ENCODE results near the gene FHOD3.

Gene FHOD3

GRCh38 chr18:36769611-36770314, 472.2 kb downstream of the FHOD3 start (continued):
- TF ChIP-seq, protein P1, sequence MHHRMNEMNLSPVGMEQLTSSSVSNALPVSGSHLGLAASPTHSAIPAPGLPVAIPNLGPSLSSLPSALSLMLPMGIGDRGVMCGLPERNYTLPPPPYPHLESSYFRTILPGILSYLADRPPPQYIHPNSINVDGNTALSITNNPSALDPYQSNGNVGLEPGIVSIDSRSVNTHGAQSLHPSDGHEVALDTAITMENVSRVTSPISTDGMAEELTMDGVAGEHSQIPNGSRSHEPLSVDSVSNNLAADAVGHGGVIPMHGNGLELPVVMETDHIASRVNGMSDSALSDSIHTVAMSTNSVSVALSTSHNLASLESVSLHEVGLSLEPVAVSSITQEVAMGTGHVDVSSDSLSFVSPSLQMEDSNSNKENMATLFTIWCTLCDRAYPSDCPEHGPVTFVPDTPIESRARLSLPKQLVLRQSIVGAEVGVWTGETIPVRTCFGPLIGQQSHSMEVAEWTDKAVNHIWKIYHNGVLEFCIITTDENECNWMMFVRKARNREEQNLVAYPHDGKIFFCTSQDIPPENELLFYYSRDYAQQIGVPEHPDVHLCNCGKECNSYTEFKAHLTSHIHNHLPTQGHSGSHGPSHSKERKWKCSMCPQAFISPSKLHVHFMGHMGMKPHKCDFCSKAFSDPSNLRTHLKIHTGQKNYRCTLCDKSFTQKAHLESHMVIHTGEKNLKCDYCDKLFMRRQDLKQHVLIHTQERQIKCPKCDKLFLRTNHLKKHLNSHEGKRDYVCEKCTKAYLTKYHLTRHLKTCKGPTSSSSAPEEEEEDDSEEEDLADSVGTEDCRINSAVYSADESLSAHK (tag by site-specific recombination; IDR thresholded peaks at IDR 0.05) = no peak

GRCh38 chr18:36770315-36770946, 472.9 kb downstream of the FHOD3 start:
- TF ChIP-seq ZNF785 (tag by site-specific recombination; IDR thresholded peaks at IDR 0.05) (no peak), ZNF280D (tag by site-specific recombination; IDR thresholded peaks at IDR 0.05) (no peak), ZNF248 (tag by site-specific recombination; IDR thresholded peaks at IDR 0.05) (no peak), ZBTB17 (tag by site-specific recombination; IDR thresholded peaks at IDR 0.05) (no peak)
- no peak overlapping the region for H3K4me3 ChIP-seq (ENCODE audit: low read depth, low read length)
- CTCF ChIA-PET = interaction anchor here (1.1 to 2.1 kb wide), 3 partner anchors 13 to 68 kb away, joined by 3 to 6 read pairs (median 4); no protein-coding TSS in a partner anchor

GRCh38 chr18:36771245-36771644, 473.7 kb downstream of the FHOD3 start:
- H3K4me1 ChIP-seq (ENCODE audit: control insufficient read depth, insufficient read depth, low read length) = no peaks in the 10 kb centered on the region
- no peak overlapping the region for H3K4me3 ChIP-seq (ENCODE audit: low read depth, low read length)
- ChIA-PET CTCF (interaction anchor here (0.7 to 1.1 kb wide), 3 partner anchors 38 to 69 kb away, joined by 3 to 4 read pairs (median 3); no protein-coding TSS in a partner anchor), POLR2A (no interaction called here)
- peaks cover 0 to 4% of the 10 kb centered on the region in 2 experiments; a peak in 1 of 3 replicates for H3K36me3 ChIP-seq (ENCODE audit: control insufficient read depth in 2 of 2, insufficient read depth in 1 of 2, low read length in 2 of 2)
- no peaks in the 10 kb centered on the region for H3K9me3 ChIP-seq (ENCODE audit: control insufficient read depth, insufficient read depth, low read depth, low read length)
- no peak overlapping the region for H3K27ac ChIP-seq (ENCODE audit: extremely low read depth, low read depth, low read length)
- no peak for TF ChIP-seq ZNF837 (tag by site-specific recombination; IDR thresholded peaks at IDR 0.05)
- no peak for TF ChIP-seq ZNF169 (tag by site-specific recombination; IDR thresholded peaks at IDR 0.05)
- no peak for TF ChIP-seq ZNF561 (tag by site-specific recombination; IDR thresholded peaks at IDR 0.05; ENCODE audit: borderline replicate concordance)
- no peak for TF ChIP-seq IKZF3 (tag by site-specific recombination; IDR thresholded peaks at IDR 0.05)
- TF ChIP-seq ZNF423 (tag by site-specific recombination; IDR thresholded peaks at IDR 0.05) = no peak
- no peak for TF ChIP-seq ZNF768 (tag by site-specific recombination; IDR thresholded peaks at IDR 0.05)
- no peak for TF ChIP-seq ZNF792 (tag by site-specific recombination; IDR thresholded peaks at IDR 0.05)
- no peak for TF ChIP-seq ZSCAN23 (tag by site-specific recombination; IDR thresholded peaks at IDR 0.05)
- TF ChIP-seq ZNF24 (tag by site-specific recombination; IDR thresholded peaks at IDR 0.05) = no peak
- TF ChIP-seq ZNF624 (tag by site-specific recombination; IDR thresholded peaks at IDR 0.05) = no peak
- TF ChIP-seq ZNF426 (tag by site-specific recombination; IDR thresholded peaks at IDR 0.05) = no peak
- TF ChIP-seq ZNF214 (tag by site-specific recombination; IDR thresholded peaks at IDR 0.05; ENCODE audit: borderline replicate concordance) = no peak
- no peak for TF ChIP-seq ZNF777 (tag by site-specific recombination; IDR thresholded peaks at IDR 0.05; ENCODE audit: borderline replicate concordance)
- TF ChIP-seq, protein P2, sequence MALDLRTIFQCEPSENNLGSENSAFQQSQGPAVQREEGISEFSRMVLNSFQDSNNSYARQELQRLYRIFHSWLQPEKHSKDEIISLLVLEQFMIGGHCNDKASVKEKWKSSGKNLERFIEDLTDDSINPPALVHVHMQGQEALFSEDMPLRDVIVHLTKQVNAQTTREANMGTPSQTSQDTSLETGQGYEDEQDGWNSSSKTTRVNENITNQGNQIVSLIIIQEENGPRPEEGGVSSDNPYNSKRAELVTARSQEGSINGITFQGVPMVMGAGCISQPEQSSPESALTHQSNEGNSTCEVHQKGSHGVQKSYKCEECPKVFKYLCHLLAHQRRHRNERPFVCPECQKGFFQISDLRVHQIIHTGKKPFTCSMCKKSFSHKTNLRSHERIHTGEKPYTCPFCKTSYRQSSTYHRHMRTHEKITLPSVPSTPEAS (tag by site-specific recombination; IDR thresholded peaks at IDR 0.05) = no peak
- TF ChIP-seq ZNF354C (tag by site-specific recombination; IDR thresholded peaks at IDR 0.05; ENCODE audit: borderline replicate concordance, low read depth) = no peak

More at GRCh38 chr18:36770315-36770946, 472.9 kb downstream of the FHOD3 start:
- Histone ChIP-seq H3K36me3 (ENCODE audit: control insufficient read depth in 2 of 2, insufficient read depth in 1 of 2, low read length in 2 of 2) (peaks cover 0 to 4% of the 10 kb centered on the region in 2 experiments; a peak in 1 of 3 replicates), H3K4me1 (ENCODE audit: control insufficient read depth, insufficient read depth, low read length) (no peaks in the 10 kb centered on the region), H3K9me3 (ENCODE audit: control insufficient read depth, insufficient read depth, low read depth, low read length) (no peaks in the 10 kb centered on the region), H3K27ac (ENCODE audit: extremely low read depth, low read depth, low read length) (no peak overlapping the region)
- POLR2A ChIA-PET = no interaction called here
